SK-N-MC (cell line): ENCODE results near the gene ADAM17.

Experiments used
- DNase-seq: peaks from one replicate; pipeline ENCODE4 v3.0.0-alpha.2; 2011; ENCODE audit warnings: low read depth, low spot score
- H3K27ac ChIP-seq: fragments of 200-600 bp; sonication (generic); 2 replicates; pipeline ENCODE4 v1.5.1; 2016; ENCODE audit warnings: mixed run types
- H3K36me3 ChIP-seq: fragments of 200-600 bp; sonication (generic); 2 replicates; pipeline ENCODE4 v1.6.1; 2017; ENCODE audit warnings: antibody characterized with exemption, low read length, mixed read lengths; ENCODE audit not compliant: insufficient read depth
- H3K4me3 ChIP-seq: fragments of 200-600 bp; sonication (generic); 2 replicates; pipeline ENCODE4 v1.5.1; 2016
- H3K9ac ChIP-seq: fragments of 200-600 bp; sonication (generic); 2 replicates; pipeline ENCODE4 v1.8.0; 2017; ENCODE audit warnings: mixed run types, mixed read lengths; ENCODE audit not compliant: insufficient read length
- H3K9me3 ChIP-seq: fragments of 200-600 bp; sonication (generic); 2 replicates; pipeline ENCODE4 v1.6.1; 2017; ENCODE audit warnings: low read depth, mild to moderate bottlenecking, antibody characterized with exemption, low read length, moderate library complexity, mixed read lengths
- EZH2 ChIP-seq: fragments of 200-600 bp; sonication (generic); IDR thresholded peaks from one replicate; pipeline ENCODE4 v1.6.1; 2017; ENCODE audit warnings: antibody characterized with exemption
- FOXP2 ChIP-seq: optimal IDR thresholded peaks from 2 replicates; pipeline ENCODE3; 2011; ENCODE audit warnings: mild to moderate bottlenecking, moderate library complexity; ENCODE audit not compliant: insufficient read depth; ENCODE audit errors: extremely low read length, control extremely low read depth
- POLR2AphosphoS5 ChIP-seq: IDR thresholded peaks from 2 replicates; pipeline ENCODE4 v1.6.1; 2012; ENCODE audit warnings: mild to moderate bottlenecking, low read depth, low read length, borderline replicate concordance

ADAM17 gene

DNA sequence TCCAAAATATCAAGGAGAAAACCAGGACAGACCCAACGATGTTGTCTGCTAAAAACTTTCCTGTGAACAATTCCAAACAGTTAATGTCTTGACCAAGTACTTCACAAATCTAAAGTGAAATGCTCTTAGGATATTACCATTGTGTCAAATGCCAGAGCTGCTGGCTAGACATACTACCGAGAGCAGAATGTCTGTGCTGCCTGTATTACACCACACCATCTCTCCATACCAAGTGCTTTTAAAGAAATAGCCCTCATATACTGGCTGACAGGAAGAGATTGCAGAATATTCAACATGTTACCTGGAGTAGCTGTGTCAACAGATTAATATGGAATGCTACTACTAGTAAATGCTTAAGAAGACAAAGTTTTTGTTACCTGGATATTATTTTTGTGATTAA is 62.7 kb downstream of the ADAM17 start:
- Histone ChIP-seq H3K9ac (no peak overlapping the region), H3K36me3 (peaks cover 85% of the 10 kb centered on the region), H3K27ac (no peak overlapping the region), H3K4me3 (no peak overlapping the region), H3K9me3 (no peaks in the 10 kb centered on the region)
- TF ChIP-seq FOXP2 (no peak), EZH2 (no peak), POLR2AphosphoS5 (no peak)
- no peak for DNase-seq

DNA sequence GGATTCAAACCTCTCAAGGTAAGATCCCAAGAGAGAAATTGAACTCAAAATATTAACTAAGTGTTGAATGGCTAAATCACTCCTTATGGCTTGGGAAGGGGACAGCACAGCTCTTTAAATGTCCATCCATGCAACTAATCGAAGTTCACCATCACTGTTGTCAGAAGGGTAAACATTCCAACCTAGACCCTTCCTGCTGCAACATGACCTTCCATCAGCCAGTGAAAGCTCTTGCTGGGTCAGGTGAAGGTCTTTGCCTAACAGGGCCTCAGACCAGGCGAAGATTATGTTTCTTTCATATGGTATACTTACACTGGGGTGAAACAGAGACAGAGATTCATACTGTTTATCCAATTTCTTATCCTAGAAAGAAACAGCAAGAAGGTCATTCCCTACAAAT is 64.8 kb downstream of the ADAM17 start:
- no peak for DNase-seq
- Histone ChIP-seq H3K9me3 (no peaks in the 10 kb centered on the region), H3K36me3 (peaks cover 92% of the 10 kb centered on the region), H3K4me3 (no peak overlapping the region), H3K9ac (no peak overlapping the region), H3K27ac (no peak overlapping the region)
- no peak for TF ChIP-seq FOXP2
- TF ChIP-seq EZH2 = no peak
- TF ChIP-seq POLR2AphosphoS5 = no peak

DNA sequence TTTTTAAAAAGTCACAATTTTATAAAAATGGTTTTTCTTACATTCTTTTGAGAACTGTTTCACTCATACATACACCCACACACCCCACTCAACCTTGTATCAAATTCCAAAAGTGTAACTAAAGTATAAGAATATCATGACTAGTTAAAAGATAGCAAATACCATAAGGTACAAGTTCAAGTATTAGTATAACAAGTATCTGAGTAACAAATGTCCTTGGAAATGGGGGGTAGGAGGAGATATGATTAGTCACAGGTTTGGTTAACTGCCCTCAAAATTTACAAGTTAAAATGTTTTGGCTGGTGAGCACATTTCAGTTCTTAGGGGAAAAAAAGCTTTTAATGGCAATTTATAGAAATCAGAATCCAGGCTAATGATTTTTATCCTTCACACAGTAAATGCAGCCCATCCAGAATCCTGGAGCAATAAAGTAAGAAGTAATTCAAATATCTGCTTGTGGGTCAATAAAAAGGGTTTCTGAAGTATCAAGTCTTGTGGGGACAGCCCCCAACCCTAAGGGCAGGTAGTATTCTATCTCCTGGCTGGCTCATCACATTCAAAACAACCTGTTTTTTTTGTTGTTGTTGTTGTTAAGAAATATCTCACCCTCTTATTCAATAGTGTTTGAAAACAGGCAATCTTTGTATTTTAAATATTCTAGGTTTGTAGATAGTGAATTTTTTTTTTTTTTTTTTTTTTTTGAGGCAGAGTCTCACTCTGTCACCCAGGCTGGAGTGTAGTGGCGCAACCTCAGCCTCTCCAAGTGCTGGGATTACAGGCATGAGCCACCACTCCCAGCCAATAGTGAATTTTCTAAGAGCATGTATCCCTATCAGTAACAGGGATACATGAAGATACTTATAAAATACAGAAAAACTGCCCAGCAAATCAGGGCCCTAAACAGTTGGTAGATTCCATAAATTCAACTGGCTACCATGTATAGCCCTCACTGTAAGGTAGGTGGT is 66.8 kb downstream of the ADAM17 start:
- Histone ChIP-seq H3K27ac (no peak overlapping the region), H3K9ac (no peak overlapping the region), H3K36me3 (peaks cover 97% of the 10 kb centered on the region), H3K9me3 (no peaks in the 10 kb centered on the region), H3K4me3 (no peak overlapping the region)
- no peak for DNase-seq
- TF ChIP-seq EZH2 (no peak), FOXP2 (no peak), POLR2AphosphoS5 (no peak)

DNA sequence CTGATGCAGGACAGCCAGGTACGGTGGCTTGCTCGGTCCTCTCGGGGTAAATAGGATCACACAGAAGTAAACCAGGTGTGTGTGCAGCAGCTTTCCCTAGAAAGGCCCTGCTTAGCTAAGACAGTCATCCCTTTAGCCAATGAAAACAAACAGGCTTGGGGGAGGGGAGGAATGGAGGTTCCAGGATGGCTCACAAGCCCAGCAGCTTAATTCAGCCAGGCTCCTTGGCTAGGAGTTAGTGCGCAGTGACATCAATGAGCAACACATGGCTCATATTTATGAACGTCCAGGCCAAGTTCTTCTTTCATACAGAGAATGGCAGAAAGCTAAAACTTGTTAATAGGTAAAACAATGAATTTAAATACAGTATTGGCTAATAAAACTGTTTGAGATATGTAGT is 71.1 kb downstream of the ADAM17 start:
- TF ChIP-seq EZH2 (no peak), POLR2AphosphoS5 (no peak), FOXP2 (no peak)
- no peak overlapping the region for H3K9ac ChIP-seq
- no peak for DNase-seq
- no peak overlapping the region for H3K4me3 ChIP-seq
- no peak overlapping the region for H3K27ac ChIP-seq
- H3K36me3 ChIP-seq = peaks cover 88% of the 10 kb centered on the region
- H3K9me3 ChIP-seq = no peaks in the 10 kb centered on the region

DNA sequence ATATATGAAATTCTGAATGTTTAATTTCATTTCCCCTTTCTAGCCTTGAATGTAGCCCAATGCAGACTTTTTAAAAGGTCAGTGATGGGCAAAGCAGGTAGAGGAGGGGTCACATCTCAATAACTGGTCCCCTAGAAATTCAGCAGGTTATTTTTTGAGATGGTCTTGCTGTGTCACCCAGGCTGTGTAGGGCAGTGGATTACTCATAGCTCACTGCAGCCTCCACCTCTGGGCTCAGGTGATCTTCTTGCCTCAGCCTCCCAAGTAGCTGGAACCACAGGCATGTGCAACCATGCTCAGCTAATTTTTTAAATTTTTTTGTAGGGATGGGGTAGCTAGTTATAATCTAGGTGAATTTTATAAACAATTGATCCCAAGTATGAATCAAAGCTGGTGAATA is 72.5 kb downstream of the ADAM17 start:
- DNase-seq = no peak

DNA sequence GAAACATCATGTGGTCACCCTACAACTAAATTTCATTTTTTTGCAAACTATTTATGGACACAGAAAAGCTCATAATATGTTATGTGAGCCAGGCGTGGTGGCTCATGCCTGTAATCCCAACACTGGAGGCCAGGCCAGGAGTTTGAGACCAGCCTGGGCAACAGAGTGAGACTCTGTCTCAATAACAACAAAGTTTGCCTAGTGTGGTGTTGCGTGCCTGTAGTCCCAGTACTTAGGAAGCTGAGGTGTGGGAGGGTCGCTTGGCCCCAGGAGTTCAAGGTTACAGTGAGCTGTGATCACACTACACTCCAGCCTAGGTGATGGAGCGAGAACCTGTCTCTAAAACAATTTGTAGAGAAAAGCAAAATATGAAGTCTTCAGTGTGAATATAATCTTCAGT is 75.5 kb downstream of the ADAM17 start:
- Histone ChIP-seq H3K9me3 (no peaks in the 10 kb centered on the region), H3K27ac (peak overlapping the region; percentile 9; the same call in 1 of the 2 replicates), H3K9ac (no peak overlapping the region), H3K36me3 (peaks cover 61% of the 10 kb centered on the region), H3K4me3 (no peak overlapping the region)
- DNase-seq = no peak
- TF ChIP-seq POLR2AphosphoS5 (no peak), EZH2 (no peak), FOXP2 (no peak)

More for the DNA sequence above, 72.5 kb downstream of the ADAM17 start:
- no peak overlapping the region for H3K9ac ChIP-seq
- no peaks in the 10 kb centered on the region for H3K9me3 ChIP-seq
- peaks cover 78% of the 10 kb centered on the region for H3K36me3 ChIP-seq
- H3K4me3 ChIP-seq = no peak overlapping the region
- TF ChIP-seq POLR2AphosphoS5 = no peak
- H3K27ac ChIP-seq = no peak overlapping the region

DNA sequence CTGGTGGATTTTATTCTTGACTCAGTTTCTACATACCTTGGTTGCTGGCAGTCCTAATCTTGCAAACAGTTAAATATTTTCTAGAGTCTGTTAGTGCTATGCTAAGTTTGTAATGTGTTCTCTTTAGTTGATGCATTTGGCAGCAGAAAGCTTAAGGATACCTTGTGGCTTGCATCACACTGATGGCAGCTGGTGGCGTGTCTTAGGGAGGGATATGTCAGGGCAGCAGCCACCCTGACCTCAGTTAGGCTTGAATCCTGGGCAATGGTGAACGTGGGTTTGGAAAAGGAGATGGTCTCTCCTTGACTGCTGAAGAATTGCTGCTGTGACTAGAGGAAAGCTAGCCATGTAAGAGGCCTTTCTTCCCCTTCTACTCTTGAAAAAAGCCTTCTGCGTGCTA is 77.1 kb downstream of the ADAM17 start:
- no peak overlapping the region for H3K9ac ChIP-seq
- H3K27ac ChIP-seq = no peak overlapping the region
- peaks cover 45% of the 10 kb centered on the region; the same call in 1 of the 2 replicates for H3K36me3 ChIP-seq
- no peak overlapping the region for H3K4me3 ChIP-seq
- TF ChIP-seq EZH2 (no peak), POLR2AphosphoS5 (no peak), FOXP2 (no peak)
- H3K9me3 ChIP-seq = no peaks in the 10 kb centered on the region
- no peak for DNase-seq

DNA sequence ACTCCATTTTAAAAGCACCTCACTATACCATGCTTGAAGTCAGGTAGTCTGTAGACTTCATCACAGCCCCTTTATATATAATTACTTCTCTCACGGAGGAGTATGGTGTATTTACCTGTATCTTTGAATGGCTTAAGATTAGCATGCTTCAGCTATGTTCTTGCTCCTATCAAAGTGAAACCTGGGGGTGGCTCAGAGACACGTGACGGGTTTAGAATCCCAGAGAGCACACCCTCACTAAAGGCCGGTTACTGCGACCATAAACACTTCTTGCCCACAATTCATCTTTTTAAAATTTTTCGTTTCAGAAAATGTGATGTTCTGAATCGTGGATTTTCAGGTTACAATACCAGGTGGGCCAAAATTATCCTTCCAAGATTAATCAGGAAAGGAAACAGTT is 77.7 kb downstream of the ADAM17 start:
- peaks cover 44% of the 10 kb centered on the region for H3K36me3 ChIP-seq
- no peaks in the 10 kb centered on the region for H3K9me3 ChIP-seq
- no peak overlapping the region for H3K27ac ChIP-seq
- no peak for TF ChIP-seq EZH2
- no peak for TF ChIP-seq POLR2AphosphoS5
- no peak for TF ChIP-seq FOXP2
- no peak for DNase-seq
- H3K4me3 ChIP-seq = no peak overlapping the region
- no peak overlapping the region for H3K9ac ChIP-seq

DNA sequence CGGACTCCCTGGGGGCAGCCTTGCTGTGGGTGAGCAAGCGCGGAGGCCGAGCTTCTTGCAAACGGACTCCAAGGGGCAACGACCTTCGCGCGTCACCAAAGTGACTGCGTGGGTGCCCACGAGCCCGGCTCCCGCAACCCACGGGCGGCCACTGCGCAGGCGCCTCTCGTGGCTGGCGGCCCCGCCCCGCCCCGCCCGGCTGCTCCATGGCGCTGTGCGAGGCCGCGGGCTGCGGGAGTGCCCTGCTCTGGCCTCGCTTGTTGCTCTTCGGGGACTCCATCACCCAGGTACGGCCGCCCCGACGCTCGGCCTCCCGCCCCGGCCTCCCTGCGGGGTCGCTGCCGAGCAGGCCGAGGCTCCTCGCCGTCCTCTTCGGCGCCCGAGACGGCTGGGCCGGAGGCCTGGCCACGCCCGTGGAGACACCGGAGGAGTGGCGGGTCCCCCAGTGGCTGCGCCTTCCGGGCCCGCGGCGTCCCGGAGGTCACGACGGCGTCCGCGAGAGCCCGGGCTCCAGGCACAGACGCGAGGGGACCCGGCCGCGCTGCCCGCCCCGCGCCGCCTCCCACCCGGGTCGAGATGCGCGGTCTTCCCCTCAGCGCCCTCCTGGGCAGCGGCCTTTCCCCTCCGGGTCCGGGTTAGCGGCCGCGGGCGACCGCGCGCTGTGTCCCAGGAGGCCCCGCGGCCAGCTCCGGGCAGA is 81.1 kb downstream of the ADAM17 start, which contains the start of gene IAH1:
IAH1 (plus strand) TSS at position 191 of the 697 bp plus-strand sequence; CDS start at position 207, 16 bp downstream.
- Histone ChIP-seq H3K27ac (no peak within 1 kb of the TSS), H3K9me3 (no peaks in the 10 kb centered on the region), H3K36me3 (peaks cover 27% of the 10 kb centered on the region), H3K4me3 (peak within 1 kb of the TSS; percentile 96), H3K9ac (peak within 1 kb of the TSS; percentile 88)
- DNase-seq = no peak
- TF ChIP-seq POLR2AphosphoS5 (peak; percentile 41; the same call in 1 of the 2 replicates), FOXP2 (no peak)
